ENCODE data around the gene ZFYVE27.

The ZFYVE27 gene

DNA sequence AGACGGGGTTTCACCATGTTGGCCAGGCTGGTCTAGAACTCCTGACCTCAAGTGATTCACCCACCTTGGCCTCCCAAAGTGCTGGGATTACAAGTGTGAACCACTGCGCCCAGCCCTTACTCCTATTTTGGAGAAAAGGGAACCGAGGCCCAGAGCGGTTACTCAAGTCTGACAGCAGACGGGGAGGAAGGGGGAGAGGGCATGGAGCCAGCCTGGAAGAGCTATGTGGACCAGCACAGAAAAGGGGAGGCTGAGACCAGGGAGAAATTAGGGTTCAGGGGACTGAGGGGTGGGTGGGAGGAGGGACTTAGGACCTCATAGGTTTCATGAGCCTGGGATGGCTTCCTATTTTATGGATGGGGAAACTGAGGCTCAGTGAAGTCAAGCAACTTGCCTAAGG lies 33.3 kb downstream of the ZFYVE27 start:
- no peak for DNase-seq (ENCODE audit: low read depth)

DNA sequence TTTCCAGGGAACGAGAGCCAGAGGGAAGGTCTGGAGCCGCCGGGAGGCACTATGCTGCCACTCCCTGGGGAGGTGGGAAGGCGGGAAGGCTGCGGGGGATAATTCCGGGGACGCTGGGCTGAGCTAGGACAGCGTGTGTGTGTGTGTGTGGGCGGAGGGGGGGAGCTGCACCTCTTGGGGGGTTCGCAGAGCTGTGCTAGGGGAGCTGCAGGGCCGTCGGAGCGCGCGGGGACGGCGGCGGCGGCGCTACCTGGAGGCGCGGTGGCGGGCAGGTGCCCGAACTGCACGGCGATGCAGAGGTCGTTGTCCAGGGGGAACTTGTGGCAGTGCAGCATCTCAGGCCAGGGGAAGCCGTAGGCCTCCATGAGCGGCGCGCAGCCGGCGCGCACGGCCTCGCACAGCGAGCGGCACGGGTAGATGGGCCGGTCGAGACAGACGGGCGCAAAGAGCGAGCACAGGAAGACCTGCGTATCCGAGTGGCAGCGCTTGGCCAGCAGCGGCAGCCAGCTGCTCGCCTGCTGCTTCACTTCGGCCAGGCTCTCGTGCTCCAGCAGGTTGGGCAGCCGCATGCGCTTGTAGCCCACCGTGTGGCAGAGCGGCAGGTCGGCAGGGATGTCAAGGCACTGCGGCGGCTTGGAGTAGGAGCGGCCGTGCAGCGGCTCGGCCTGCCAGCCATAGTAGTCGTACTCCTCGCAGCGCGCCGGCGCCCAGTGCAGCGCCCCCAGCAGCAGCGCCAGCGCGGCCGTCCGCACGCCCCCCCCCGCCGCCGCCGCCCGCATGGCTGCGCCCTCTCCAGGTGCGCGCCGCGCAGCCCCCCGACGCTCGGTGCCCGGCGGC lies 34.3 kb downstream of the ZFYVE27 start:
- peak; percentile 20 for DNase-seq (ENCODE audit: low read depth)

DNA sequence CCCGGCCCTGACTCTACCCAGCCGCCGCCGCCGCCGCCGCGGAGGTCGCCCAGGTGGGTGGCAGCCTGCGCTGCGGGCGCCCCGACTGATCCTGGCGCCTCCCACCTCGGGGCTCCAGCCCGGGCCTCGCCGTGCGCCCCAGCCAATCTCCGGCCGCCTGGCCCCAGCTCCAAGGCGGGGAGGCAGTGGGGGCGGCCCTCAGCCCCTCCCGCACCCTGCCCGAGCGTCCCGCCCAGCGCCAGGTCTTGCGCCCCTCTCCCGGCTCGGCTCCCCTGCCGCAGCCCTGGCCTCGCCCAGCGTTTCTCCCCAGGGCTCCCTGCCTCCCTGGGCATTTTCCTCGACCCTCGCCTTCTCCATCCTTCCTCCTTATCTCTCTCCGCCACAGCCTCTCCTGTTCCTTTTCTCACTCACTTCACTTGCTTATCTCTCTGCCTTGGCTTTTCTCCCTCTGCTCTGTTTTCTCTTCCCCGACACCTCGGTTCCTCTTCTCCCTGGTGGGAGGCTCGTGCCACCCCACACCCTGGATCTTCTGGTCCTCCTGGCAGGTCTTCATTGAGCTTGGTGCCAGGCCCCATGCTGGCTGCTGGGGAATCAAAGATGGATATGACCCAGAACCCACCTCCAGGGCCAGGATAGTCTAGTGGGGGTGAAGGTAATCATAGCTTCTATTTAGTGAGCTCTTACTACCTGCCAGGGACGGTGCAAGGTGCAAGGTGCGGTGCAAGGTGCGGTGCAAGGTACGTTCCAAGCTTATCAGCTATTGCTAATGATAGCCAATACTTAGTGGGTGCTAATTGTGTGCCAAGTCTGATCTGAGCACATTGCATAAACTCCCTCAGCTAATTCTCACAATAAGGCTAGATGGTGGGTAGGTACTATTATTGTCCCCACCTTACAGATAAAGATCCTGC lies 35.2 kb downstream of the ZFYVE27 start, which contains the start of gene SFRP5:
SFRP5 (minus strand) TSS at position 87 of the 911 bp plus-strand sequence. CDS start 166 bp downstream, outside the sequence.
- no peak for DNase-seq (ENCODE audit: low read depth)

DNA sequence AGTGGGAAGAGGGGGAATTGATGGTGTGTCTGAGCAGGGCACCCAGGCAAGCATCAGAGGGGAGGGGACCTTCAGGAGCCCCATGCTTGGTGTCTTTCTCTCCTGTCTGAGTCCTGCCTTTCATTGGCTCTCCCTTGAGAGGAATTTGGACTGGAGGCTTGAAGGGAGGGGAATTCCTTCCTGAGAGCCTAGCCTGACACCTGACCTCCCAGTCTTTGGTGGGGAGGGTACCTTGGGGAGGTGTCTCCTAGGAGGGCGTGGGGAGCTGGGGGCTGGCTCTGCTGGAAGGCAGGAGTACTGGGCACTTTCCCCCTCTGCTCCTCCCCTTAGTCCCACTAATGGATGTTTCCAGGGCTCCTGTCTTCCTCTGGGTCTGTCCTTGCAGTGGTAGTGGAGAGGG lies 36.2 kb downstream of the ZFYVE27 start:
- no peak for DNase-seq (ENCODE audit: low read depth)

DNA sequence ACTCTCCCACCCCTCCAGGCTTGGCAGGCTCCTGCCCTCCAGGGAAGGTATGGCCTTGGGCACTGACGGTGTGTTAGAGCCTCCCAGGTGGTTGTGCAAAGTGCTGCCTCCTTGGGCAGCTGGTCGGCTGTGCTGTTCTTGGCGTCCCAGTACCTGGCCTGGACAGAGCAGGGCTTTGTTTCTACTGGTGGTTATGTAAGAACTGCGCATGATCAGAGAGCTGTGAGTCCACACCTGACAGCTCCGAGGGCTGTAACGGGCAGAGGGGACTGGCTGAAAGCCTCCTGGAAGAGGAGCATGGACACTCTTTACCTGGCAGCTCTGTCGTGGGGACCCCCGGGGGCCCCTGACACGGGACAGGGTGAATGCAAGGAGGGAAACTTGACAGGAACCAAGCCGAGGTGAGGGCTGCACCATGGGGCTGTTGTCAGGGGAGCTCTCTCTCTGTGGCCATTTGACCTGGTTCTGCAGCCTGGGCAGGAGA lies 37.9 kb downstream of the ZFYVE27 start:
- DNase-seq (ENCODE audit: low read depth) = no peak

DNA sequence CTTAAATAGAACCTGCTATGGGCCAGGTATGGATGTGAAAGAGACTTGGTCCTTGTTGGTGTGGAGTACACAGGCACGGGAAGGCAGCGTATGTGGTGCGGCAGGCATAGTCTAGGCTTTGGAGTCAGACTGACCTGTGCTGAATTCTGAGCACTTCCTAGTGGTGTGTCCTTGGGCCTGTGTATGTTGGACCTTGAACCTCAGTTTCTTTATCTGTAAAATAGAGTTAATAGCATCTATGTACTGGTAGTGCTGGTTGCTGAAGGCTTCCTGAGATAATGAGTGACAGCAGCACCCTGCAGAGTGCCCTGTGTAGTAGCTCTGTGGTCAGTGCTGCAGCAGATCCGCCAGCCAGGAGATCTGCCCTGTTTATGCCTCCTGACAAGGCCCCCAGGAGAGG lies 40.2 kb downstream of the ZFYVE27 start:
- DNase-seq (ENCODE audit: low read depth) = no peak

DNA sequence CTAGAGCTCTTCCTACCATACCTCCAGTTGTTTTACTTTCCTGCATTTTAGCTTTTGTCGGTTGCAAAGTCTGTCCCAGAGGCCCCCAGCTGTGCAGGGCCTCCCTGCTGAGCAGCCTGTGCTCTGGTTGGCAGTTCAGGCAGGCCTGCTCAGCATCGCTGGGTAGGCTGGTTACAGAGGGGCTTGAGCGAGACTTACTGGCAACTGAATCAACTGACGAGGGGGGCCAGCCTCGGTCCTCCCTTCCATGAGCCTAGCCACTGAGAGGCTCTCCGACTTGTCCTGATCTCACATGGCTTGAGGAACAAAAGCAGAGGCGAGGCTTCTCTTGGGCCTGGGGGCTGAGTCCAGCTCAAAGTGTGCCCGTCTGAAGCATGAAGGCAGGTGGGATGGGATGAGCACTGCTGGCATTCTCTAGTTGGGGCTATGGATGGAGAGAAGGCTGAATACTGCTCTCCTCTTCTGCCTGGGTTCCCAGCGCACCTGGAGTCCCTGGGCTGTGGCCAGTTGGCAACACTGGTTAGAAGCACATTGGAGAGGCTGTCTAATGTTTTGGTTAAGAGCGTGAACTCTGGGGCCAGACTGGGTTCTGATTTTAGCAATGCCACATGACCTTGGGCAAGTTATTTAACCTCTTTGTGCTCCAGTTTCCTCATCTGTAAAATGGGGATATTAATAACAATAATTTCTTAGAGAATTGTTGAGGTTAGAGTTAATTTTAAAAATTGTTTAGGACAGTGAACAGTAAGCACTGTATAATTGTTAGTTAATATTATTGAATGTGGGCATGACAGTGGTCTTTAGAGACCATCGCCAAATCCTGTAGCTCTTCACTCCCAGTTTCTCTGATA lies 41.7 kb downstream of the ZFYVE27 start:
- DNase-seq (ENCODE audit: low read depth) = no peak

DNA sequence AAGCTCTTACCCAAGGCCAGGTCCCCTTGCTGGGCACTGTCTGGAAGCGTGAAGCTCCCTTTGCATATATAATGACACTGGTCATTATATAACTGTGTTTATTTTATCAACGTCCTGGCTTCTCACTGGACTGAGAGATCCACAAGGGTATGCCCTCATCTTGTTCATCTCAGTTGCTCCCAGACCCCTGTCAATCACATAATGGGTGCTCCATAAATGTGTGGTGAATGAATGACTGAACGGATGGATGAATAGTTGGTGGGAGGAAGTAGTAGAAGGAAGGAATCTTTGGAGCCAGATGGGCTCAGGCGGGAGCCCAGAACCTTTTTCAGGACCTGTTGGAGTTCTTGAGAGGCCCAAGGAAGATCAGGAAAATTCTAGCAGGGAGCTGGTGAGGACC lies 42.6 kb downstream of the ZFYVE27 start:
- no peak for DNase-seq (ENCODE audit: low read depth)

DNA sequence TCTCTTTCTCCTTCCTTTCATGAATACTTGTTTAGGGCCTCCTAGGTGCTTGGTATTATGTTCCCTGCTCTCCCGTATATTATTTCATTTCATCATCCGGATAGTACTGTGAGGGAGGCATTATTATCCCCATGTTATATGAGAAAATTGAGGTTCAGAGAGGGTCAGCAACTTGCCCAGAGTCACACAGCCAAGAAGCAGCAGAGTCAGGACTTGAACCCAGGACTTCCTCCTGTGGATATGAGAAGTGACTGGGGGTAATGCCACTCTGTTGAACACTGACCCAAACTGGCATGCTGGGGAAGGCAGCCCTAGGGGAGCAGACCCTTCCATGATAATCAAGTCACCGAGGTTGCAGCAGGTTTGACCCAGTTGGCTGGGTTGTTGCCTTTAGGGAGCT lies 43.0 kb downstream of the ZFYVE27 start:
- no peak for DNase-seq (ENCODE audit: low read depth)

DNA sequence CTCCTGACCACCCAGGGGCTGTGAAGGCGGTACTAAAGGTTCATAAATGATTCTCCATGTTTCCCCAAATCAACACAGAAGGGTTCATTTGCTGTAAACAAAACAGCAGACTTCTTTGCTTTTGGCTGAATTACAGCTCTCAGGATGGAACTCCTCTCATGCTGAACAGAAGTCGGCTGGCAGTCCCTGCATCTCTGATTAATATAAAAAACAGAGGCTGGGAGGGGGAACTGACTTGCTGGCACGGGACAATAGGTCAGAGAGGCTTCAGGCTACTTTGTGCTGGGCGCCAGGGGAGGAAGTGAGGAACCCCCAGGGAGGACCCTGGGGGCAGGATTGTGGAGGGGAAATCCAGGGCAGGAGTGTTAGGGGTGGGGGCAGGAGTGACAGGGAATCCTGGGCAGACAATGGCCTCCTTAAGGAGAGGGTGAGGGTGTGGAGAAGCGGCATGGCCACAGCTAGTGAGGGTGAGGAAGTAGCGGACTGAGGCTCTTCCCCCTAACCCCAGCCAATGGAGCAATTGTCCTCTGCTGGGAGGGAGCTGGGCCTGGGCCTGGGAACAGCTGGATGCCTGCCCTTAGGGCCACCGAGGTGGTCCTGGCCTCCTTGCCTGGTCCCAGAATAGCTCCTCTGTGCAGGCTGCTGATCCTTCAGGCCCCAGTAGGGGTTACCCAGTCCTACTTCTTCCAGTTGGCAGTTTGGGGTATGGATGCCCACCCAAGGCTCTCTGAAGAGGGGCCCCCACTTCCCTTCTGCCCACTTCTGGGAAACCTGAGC lies 44.1 kb downstream of the ZFYVE27 start:
- no peak for DNase-seq (ENCODE audit: low read depth)

DNA sequence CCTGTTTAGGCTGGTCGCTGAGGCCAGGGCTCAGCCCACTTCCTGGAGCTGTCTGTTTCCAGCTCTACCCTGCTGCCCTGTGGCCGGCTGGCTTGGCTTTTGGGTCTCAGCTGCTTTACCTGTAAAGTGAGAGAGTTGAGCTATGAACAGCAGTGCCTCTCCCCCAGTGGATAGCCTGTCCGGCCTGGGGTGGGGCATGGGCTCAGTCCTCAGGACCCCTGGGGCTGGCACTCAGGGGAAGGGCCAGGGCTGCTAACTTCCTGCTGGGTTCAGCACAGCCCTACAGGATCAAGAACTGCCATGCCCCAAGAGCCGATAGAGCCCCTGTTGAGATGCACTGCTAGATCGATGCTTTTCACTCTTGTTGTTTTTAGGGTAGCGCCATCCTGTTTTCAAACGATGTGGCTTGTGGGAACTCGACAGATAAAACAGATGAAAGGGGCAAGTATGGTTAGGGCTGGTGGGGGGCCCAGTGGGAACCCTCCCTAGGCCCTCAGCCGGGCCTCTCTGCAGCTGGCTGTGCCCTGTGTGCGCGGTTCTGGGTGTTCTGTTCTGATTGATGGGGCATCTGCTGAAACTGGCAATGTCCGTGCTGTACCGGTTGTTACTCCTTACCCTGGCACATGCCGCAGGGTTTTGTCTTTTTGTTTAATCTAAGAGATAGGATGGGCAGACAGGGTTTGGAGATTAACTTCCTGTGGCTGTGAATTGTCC lies 44.8 kb downstream of the ZFYVE27 start:
- no peak for DNase-seq (ENCODE audit: low read depth)

DNA sequence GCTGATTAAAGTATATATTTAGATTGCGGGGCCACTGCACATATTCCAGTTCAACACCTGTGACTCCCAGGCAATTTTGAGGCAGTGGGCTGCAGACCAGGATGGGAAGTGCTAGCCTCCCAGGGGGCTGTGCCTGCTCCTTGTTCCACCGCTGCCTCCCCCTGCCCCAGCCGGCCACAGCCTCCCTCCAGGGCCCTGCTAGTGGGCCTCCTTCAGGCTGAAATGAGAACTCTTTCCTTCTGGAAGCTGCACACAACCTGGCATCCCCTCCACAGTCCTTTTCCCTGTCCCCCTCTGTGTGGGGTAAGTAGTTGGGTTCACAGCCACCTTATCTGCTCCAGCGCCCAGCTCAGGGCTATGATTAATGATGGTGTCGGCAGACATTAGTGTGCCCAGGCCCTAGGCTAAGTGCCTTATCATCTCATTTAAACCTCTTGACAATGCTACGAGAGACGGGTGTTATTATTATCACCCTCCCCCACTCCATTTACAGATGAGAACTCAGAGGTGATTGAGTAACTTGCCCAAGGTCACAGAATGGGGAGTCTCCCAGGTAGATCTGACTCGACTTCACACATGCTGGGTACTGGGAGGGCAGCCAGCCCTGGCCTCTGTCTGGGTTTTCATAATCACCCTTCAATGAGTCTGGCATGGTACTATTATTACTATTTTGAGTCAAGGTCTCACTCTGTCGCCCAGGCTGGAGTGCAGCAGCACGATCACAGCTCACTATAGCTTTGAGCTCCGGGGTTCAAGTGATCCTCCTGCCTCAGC lies 45.7 kb downstream of the ZFYVE27 start:
- no peak for DNase-seq (ENCODE audit: low read depth)

DNA sequence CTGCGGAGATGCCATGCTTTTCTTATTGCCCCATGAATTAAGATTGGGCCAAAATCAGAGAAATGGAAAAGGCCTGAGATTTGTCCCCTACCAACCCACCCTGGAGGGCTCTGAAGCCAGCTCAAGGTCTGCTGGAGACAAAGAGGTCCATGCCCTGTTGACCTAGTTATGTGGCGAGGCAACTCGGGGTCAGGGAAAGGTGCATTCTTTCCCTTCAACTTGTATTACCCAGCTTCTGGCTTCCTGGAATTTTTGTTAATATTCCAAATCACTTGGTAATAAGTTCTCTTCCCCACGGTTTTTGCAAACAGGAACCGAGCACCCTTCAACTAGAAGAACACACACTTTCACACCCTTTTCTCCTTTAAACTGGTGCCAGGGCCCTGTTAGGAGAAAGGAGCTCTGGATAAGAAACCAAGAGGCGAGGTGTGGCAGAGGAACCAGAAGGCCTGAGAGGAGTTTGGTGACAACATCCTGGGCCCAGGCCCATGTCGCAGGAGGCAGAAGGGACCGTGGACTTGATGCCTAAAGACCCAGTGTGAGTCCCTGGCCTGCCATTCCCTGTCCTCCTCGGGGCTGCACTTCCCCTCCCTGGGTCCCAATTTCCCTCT lies 47.4 kb downstream of the ZFYVE27 start:
- DNase-seq (ENCODE audit: low read depth) = no peak

DNA sequence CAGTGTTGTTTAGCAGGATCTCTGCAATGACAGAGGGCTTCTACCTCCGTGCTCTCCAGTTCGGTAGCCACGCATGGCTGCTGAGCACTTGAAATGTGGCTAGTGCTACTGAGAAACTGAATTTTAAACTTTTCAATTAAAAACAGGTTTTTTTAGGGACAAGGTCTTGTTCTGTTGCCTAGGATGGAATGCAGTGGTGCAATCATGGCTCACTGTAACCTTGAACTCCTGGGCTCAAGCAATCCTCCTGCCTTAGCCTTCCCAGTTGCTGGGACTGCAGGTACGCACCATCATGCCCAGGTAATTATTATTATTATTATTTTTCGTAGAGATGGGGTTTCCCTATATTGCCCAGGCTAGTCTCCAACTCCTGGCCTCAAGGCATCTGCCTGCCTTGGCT lies 48.3 kb downstream of the ZFYVE27 start:
- no peak for DNase-seq (ENCODE audit: low read depth)

DNA sequence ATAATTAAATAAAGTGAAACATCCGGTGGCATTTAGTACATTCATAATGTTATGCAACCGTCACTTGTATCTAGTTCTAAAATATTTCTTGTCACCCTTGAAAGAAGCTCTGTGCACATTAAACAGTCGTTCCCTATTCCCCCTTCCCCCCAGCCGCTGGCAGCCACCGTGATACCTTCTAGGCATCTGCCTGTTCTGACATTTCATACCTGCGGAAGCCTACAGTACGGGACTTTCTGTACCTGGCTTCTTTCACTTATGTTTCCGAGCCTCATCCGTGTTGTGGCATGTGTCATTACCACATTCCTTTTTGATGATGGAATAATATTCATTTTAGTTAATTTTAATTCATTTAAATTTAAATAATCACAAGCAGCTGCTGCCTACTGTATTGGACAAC lies 48.8 kb downstream of the ZFYVE27 start:
- DNase-seq (ENCODE audit: low read depth) = no peak

DNA sequence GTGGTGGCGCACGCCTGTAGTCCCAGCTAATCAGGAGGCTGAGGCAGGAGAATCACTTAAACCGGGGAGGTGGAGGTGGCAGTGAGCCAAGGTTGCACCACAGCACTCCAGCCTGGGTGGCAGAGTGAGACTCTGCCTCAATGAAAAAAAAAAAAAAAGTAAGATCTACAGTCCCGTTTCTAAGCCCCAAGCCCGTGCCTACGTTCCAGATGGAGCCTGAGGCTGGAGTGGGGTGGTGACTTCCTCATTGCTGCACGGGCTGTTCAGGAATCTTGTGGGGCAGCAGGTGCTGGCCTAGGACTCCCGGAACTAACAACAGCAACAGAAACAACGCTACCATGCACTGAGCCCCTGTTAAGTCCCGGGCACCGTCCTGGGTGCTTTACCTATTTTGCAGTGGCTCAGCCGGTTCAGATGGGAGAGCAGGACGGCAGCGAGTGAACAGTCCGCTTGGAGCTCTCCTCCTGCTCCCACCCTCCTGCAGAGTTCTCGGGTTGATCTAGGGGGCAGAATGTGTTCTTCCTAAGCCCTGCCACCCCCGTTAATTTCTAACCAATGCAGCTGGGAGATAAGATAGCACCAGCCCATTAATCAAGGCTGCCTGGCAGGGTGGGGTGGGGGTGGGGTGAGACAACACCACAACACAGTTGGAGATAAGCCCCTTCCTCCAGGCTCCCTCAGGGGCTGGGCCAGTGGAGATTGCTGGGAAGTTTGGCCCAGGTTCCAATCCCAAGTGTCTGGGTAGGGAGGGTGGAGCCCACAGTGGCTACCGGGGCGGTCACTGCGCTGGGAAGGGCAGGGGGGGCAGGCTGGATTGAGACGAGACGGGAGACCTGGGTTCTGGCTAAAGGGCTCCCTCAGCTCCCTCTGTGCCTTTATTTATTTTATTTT lies 51.9 kb downstream of the ZFYVE27 start:
- DNase-seq (ENCODE audit: low read depth) = no peak

DNA sequence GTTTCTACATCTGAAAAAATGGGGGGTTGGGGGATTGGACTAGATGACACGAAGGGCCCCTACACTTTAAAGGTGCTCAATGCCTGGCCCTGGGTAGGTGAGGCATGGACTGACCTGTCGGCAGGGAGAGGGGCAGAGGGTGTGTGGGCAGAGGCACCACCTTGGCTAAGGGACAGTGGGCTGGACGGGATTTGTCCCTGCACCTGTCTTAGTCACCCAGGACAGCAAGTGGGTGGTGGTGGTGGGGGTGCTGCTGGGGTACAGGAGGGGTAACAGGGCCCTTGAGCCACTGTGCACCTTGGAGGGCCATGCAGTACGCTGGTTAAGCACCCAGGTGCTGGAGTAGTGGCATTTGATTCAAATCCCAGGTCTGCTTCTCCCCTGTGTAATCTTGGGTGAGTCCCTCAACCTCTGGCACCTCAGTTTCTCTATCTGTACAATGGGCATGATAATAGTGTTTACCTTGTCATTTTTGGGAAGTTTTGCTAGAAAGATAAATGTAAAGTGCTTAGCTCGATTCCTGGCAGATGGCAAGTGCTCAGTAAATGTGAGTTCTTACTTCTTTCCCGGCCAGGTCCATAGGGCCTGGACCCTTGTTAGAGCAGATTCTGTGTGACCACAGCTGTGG lies 53.0 kb downstream of the ZFYVE27 start:
- DNase-seq (ENCODE audit: low read depth) = no peak

Data from EH (cell line).